ENCODE measurements around the gene EPB41L2.

The EPB41L2 gene

DNA sequence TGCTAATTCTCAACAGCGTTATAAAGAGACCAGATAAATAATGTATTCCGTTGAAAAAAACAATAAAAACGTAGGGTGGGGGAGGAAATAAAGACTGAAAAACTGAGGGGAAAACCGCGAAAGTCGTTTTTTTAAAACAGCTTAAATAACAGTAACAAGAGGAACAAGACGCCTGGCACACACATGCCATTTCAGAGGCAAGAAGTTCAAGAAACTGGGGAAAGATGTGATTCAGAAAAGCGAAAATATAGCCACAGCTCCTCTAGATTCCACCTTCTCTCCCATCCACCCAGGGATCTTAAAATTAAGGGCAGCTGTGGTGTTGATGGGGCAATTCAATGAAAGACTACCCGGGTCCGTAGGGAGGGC lies 1.3 kb downstream of the EPB41L2 start:
- DNase-seq (ENCODE audit: low read depth in 3 of 3) = no peak

- DNase-seq (ENCODE audit: low read depth in 3 of 3) = no peak
These were observed 1.8 kb downstream of the EPB41L2 start for GRCh38 chr6:131061041-131061750.

DNA sequence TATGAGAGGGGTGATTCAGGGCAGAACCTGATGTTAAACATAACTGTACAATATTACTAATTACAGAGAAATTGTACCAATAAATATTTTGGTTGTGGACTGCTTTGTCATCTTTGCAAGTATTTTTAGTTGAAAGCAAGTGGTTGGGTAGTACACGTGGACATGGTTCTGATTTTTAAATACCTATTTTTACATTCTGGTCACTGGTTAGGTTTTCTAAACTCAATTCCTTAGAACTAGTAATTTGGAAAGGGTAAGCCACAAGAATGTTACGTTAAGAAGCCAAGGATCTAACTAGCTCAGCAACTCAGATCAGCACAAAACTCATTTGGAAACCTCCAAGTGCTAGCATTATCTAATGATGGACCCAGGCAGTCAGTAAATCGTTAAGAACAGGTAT lies 2.7 kb downstream of the EPB41L2 start:
- DNase-seq (ENCODE audit: low read depth in 3 of 3) = no peak

DNA sequence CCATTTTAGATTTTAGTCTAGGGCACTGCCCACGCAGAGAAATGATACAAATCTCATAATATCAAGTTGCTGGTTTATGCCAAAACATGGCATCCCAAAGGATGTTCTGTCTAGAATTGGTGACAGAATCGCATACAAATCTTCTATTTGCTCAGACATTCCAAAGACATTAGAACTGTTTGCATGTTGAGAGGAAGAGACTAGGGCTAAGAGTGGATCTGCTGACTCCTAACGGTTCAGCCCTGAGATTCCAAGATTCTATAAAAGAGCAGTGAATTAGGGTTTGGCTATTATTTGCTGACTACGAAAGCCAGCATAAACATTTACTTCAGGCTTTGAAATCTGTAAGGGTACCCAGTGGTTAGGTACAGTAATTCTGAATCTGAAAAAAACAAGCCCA lies 3.6 kb downstream of the EPB41L2 start:
- no peak for DNase-seq (ENCODE audit: low read depth in 3 of 3)

DNA sequence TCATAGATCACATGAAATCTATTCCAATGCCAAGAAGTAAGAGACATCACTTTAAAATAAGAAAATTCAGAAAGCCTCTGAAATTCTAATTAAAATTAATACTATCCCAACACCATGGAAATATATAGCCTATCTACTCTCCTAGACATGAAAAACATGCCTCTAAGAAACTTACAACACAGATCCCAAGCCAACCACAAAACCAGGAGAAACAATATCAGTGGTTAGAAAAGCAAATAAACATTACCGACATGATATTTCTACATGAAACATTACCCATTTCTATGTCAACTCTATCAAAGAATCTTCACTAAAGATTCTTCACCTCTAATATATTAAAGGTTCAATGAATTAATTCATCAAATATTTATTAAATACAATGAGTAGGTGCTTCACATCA lies 4.8 kb downstream of the EPB41L2 start:
- no peak for DNase-seq (ENCODE audit: low read depth in 3 of 3)

DNA sequence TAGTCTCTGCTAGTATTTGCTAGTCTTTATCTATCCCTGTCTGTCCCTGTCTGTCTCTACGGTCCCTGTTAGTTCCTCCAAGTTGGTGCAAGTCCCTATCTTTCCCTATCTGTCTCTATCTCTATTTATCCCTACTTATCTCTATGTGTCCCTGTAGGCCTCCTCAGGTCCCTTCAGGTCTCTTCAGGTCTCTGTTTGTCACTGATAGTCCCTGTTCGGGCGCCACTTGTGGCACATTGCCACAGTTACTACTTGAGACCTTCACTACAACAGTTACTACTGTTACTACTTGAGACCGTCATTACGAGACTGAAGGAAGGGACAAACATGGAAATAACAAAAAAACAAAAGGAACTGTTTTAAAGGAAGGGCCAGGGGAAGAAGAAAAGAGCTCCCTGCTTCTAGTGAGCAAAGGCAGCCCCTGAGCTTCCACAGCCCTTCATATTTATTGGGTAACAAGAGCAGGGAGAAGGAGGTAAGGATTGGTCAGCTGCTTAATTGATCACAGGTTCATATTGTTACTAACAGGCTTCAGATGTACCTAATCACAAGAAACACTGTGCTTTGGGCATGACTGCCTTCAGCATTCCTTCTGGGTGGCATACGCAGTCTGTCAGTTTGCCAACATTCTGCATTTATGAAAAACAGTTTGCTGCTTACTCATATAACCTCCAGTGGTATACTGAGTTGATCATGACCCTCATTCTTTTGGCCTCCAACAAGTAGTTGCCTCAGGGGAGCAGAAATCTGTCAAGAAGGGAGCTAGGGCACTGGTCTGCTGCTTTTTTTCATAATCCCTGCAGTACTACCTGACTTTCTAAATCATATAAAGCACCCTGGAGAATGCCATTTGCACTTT lies 8.4 kb downstream of the EPB41L2 start:
- no peak for DNase-seq (ENCODE audit: low read depth in 3 of 3)

DNA sequence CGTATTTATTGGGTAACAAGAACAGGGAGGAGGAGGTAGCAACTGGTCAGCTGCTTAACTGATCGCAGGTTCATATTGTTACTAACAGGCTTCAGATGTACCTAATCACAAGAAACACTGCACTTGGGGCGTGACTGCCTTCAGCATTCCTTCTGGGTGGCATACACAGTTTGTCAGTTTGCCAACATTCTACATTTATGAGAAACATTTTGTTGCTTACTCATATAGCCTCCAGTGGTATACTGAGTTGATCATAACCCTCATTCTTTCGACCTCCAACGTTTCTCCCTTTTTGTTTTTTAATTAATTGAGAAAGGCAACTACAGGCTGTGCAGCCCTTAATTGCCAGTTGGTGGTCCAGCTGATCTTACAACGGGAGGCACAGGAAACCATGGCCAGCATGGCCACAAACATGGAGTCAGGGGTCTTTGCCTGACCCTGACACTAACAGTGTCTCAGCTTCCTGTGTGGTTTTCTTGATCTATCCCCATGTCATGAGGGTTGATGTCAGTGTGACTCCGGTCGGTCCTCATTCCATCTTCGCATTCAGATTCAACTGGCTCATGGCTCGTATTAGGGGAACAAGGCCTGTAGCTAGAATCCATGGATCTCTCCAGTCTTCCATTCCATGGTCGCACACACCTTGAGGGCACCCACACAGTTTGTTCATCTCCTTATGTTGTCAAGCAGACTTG lies 9.4 kb downstream of the EPB41L2 start:
- DNase-seq (ENCODE audit: low read depth in 3 of 3) = no peak

DNA sequence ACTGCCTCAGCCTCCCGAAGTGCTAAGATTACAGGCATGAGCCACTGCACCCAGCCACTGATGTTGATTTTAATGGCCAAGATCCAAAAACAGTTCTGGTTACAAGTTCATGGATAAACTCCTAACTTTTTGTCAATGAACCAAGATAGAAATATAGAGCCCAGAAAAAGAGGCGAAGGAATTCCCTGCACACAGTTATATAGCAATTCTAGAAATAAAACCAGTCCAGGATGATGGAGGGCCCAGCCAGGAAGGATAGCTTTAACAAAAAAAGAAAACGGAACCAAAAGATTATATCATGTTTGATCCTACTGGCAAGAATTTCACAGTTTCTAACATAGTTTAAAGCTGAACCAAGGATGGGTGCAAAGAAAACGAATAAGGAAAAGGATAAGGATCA lies 10.9 kb downstream of the EPB41L2 start:
- DNase-seq (ENCODE audit: low read depth in 3 of 3) = no peak

DNA sequence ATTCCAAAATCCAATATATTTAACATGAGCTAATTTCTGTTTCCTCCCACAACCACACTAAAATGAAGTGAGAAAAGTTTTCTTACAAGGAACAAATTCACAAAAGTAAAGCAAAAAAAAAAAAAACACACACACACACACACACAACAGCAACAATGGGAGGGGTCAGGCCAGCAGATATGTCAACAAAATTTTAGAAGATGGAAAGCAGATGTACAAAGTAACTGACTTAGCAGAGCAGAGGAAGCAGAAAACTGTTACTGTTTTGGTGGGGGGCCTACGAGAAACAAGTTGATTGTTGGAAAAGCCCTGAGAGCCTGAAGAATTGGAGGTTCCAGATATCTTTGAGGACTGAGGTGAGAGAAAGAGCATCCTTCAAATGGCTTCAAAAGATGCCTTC lies 11.7 kb downstream of the EPB41L2 start:
- DNase-seq (ENCODE audit: low read depth in 3 of 3) = no peak

GRCh38 chr6:131049608-131050007 lies 13.4 kb downstream of the EPB41L2 start:
- DNase-seq (ENCODE audit: low read depth in 3 of 3) = no peak

DNA sequence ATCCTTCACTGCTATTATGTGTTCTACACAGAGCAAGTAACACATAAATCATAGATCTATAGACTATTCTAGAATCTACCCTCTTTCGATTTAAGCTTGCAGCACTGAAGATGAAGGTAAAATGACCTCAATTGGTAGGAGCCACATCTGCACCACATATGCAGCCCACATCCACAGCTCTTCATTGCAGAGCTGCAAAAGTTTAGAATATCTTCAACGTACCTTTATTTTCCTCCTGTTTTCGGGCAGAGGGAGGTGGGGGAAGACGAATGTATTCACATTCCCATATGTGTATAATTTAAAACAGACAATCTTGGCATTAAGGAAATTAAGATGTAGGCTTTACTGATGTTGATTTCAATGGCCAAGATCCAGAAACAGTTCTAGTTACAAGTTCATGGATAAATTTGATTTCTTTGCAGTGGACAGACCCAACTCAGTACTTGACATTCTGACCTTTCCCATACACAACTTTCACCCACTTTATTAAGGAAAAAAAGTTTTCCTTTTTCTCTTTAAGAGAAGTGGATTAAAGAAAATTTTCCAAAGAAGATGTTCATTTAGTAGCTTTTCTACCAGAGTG lies 14.0 kb downstream of the EPB41L2 start:
- no peak for DNase-seq (ENCODE audit: low read depth in 3 of 3)

GRCh38 chr6:131048459-131048858 lies 14.6 kb downstream of the EPB41L2 start:
- no peak for DNase-seq (ENCODE audit: low read depth in 3 of 3)

DNA sequence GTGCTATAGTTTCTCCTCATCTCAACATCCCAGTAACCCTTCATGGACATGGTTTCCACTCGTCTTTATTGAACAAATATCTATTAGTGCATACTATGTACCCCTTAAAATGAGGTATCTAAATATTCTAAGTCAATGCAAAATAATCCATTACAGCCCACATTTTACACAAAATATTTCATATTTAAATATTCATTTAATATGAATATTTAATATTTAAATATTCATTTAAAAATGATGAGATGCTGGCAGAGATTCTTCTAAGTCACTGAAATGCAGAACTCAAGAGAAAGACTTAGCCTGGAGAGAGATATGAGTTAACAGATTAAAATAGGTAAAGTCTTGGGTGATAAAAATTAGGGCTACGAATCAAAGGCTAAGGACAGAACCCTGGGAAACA lies 17.9 kb downstream of the EPB41L2 start:
- no peak for DNase-seq (ENCODE audit: low read depth in 3 of 3)

DNA sequence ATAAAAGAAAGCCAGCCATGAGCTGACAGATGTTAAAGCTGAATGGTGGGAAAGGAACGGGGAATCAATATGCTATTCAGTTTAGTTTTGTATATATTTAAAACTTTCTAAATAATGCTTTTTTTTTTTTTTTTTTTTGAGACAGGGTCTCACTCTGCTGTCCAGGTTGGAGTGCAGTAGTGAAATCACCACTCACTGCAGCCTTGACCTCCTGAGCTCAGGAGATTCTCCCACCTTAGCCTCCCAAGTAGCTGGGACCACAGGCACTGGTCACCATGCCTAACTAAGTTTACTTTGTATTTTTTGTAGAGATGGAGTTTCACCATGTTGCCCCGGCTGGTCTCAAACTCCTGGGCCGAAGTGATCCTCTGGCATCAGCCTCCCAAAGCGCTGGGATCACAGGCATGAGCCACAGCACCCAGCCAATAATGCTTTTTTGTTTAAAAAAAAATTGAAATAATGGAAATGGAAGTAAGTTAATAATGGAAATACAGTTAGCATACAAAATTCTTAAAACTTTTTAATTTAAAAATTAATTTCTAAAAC lies 19.1 kb downstream of the EPB41L2 start:
- no peak for DNase-seq (ENCODE audit: low read depth in 3 of 3)

- no peak for DNase-seq (ENCODE audit: low read depth in 3 of 3)
These were observed 20.4 kb downstream of the EPB41L2 start for GRCh38 chr6:131042664-131043063.

- DNase-seq (ENCODE audit: low read depth in 3 of 3) = no peak
These were observed 21.2 kb downstream of the EPB41L2 start for GRCh38 chr6:131041814-131042213.

GRCh38 chr6:131040866-131041265 lies 22.2 kb downstream of the EPB41L2 start:
- no peak for DNase-seq (ENCODE audit: low read depth in 3 of 3)

- DNase-seq (ENCODE audit: low read depth in 3 of 3) = no peak
These were observed 23.7 kb downstream of the EPB41L2 start for GRCh38 chr6:131039345-131039680.

DNA sequence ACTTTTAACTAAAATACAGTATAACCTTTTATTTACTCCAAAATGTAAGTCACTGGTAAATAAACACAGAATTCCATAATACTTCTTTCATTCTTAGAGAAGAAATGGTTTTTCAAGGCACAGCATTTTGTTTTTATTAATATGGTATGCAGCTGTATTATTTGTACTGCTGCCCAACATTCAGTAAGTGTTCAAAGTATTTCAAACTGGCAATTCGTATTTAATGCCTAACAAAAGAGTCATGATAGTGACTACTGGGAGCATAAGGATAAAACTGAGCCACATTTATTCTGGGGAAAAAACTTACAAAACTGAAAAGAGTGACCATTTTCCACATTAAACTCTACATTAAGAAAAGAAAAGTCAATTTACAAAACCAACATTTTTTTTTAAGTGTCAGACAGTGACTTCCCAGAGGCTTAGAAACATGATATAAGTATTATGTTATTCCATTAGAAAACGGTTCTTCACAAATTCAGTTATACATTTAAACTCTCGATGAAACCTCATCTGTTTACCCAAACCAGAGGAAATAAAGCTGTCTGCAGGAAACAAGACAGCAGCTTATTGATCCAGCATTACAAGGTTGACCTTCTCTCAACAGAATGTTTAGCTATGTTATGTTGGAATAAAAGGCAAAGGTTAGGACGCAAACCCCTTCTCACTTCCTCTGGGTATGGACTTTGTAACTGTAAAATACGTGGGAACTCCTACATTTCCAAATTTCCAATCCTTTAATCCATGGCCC lies 24.3 kb downstream of the EPB41L2 start:
- DNase-seq (ENCODE audit: low read depth in 3 of 3) = no peak

GRCh38 chr6:131037194-131037897 lies 25.7 kb downstream of the EPB41L2 start:
- no peak for DNase-seq (ENCODE audit: low read depth in 3 of 3)

DNA sequence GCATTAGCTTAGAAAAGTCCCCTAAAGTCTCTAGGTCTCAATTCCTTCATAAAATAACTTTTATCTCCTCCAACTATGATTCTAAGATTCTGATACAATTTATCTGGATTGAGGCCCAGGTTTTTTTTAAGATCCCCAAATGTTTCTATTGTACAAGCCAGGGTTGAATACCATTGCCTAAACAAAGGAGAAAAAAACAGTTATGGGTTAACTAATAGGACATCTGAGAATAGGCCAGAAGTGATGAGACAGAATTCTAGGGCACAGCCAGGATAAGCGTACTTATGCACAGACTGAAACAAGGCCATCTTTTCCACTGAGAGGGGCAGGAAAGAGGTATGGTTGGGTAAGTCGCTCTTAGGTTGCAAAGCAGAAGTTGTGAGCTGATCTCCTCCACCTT lies 26.4 kb downstream of the EPB41L2 start:
- no peak for DNase-seq (ENCODE audit: low read depth in 3 of 3)
